Measurements from ENCODE around the gene MYT1. TPM values are rescaled to one million over a fixed set of nuclear protein-coding genes. Genes with fewer than 3 reads are reported as not detected.

Gene MYT1
- total RNA-seq, 1 experiment from 2014 or later = 0.22 TPM

- H3K79me2 ChIP-seq (ENCODE audit: low read length) = no peaks in the 10 kb centered on the region
- no peak overlapping the region for H3K4me3 ChIP-seq (ENCODE audit: low read length)
- H3K9me2 ChIP-seq (replicated peaks; ENCODE audit: low read length) = no peaks in the 10 kb centered on the region
- no peak overlapping the region for H2AFZ ChIP-seq (ENCODE audit: low read length)
- H3K36me3 ChIP-seq (ENCODE audit: low read depth, low read length) = no peaks in the 10 kb centered on the region
- H3K4me1 ChIP-seq (ENCODE audit: insufficient read depth, low read length) = no peaks in the 10 kb centered on the region
- intact Hi-C loops (cut with micrococcal nuclease) = no loop called here
- H3F3A ChIP-seq (ENCODE audit: low read length, unreplicated experiment) = no peaks in the 10 kb centered on the region
- no TSS peak for BruUV-seq (replicated peaks)
- no peak overlapping the region for H3K4me2 ChIP-seq (ENCODE audit: low read length)
- POLR2A ChIA-PET (ENCODE audit: unreplicated experiment) = no interaction called here
- H3K9ac ChIP-seq (ENCODE audit: low read length) = no peak overlapping the region
- no peaks in the 10 kb centered on the region for H3K9me3 ChIP-seq (ENCODE audit: low read length)
- TF ChIP-seq CTCF (conservative IDR thresholded peaks at IDR 0.05; ENCODE audit: low read depth, low read length) (no peak), EZH2phosphoT487 (IDR thresholded peaks at IDR 0.05; ENCODE audit: borderline replicate concordance, low read length) (no peak), EZH2 (IDR thresholded peaks at IDR 0.05; ENCODE audit: low read length, unreplicated experiment) (no peak)
- no peaks in the 10 kb centered on the region for H4K20me1 ChIP-seq (ENCODE audit: low read length)
- no peak for DNase-seq
- H3K27me3 ChIP-seq (ENCODE audit: low read length) = peaks cover 77% of the 10 kb centered on the region
- ATAC-seq = no peak
- CTCF ChIA-PET = no interaction called here
- no peak overlapping the region for H3K27ac ChIP-seq (ENCODE audit: low read length)
Measured at GRCh38 chr20:64246616-64247306, 82.5 kb downstream of the MYT1 start.

- H3K27me3 ChIP-seq (ENCODE audit: low read length) = peaks cover 72% of the 10 kb centered on the region
- no peaks in the 10 kb centered on the region for H3F3A ChIP-seq (ENCODE audit: low read length, unreplicated experiment)
- no peak for DNase-seq
- no peak overlapping the region for H3K9ac ChIP-seq (ENCODE audit: low read length)
- no peak overlapping the region for H3K4me3 ChIP-seq (ENCODE audit: low read length)
- H2AFZ ChIP-seq (ENCODE audit: low read length) = no peak overlapping the region
- H3K4me2 ChIP-seq (ENCODE audit: low read length) = no peak overlapping the region
- H3K79me2 ChIP-seq (ENCODE audit: low read length) = no peaks in the 10 kb centered on the region
- no peaks in the 10 kb centered on the region for H3K9me2 ChIP-seq (replicated peaks; ENCODE audit: low read length)
- BruUV-seq (replicated peaks) = no TSS peak
- H3K27ac ChIP-seq (ENCODE audit: low read length) = no peak overlapping the region
- H4K20me1 ChIP-seq (ENCODE audit: low read length) = no peaks in the 10 kb centered on the region
- no peaks in the 10 kb centered on the region for H3K36me3 ChIP-seq (ENCODE audit: low read depth, low read length)
- ATAC-seq = no peak
- no peaks in the 10 kb centered on the region for H3K9me3 ChIP-seq (ENCODE audit: low read length)
- CTCF ChIA-PET = no interaction called here
- intact Hi-C loops (cut with micrococcal nuclease) = no loop called here
- TF ChIP-seq CTCF (conservative IDR thresholded peaks at IDR 0.05; ENCODE audit: low read depth, low read length) = no peak
- no peak for TF ChIP-seq EZH2 (IDR thresholded peaks at IDR 0.05; ENCODE audit: low read length, unreplicated experiment)
- no peak for TF ChIP-seq EZH2phosphoT487 (IDR thresholded peaks at IDR 0.05; ENCODE audit: borderline replicate concordance, low read length)
- POLR2A ChIA-PET (ENCODE audit: unreplicated experiment) = no interaction called here
- no peaks in the 10 kb centered on the region for H3K4me1 ChIP-seq (ENCODE audit: insufficient read depth, low read length)
Measured at GRCh38 chr20:64247307-64247618, 83.0 kb downstream of the MYT1 start.

GRCh38 chr20:64247970-64248841 is 84.0 kb downstream of the MYT1 start:
- POLR2A ChIA-PET (ENCODE audit: unreplicated experiment) = no interaction called here
- no peaks in the 10 kb centered on the region for H3K79me2 ChIP-seq (ENCODE audit: low read length)
- H3F3A ChIP-seq (ENCODE audit: low read length, unreplicated experiment) = no peaks in the 10 kb centered on the region
- intact Hi-C loops (cut with micrococcal nuclease) = no loop called here
- CTCF ChIA-PET = no interaction called here
- no peak overlapping the region for H3K27ac ChIP-seq (ENCODE audit: low read length)
- no peak overlapping the region for H3K4me2 ChIP-seq (ENCODE audit: low read length)
- H4K20me1 ChIP-seq (ENCODE audit: low read length) = no peaks in the 10 kb centered on the region
- DNase-seq (no peak), ATAC-seq (no peak)
- no peaks in the 10 kb centered on the region for H3K36me3 ChIP-seq (ENCODE audit: low read depth, low read length)
- H3K4me3 ChIP-seq (ENCODE audit: low read length) = no peak overlapping the region
- BruUV-seq (replicated peaks) = no TSS peak
- H3K9ac ChIP-seq (ENCODE audit: low read length) = no peak overlapping the region
- no peaks in the 10 kb centered on the region for H3K9me2 ChIP-seq (replicated peaks; ENCODE audit: low read length)
- TF ChIP-seq EZH2 (IDR thresholded peaks at IDR 0.05; ENCODE audit: low read length, unreplicated experiment) (no peak), EZH2phosphoT487 (IDR thresholded peaks at IDR 0.05; ENCODE audit: borderline replicate concordance, low read length) (no peak), CTCF (conservative IDR thresholded peaks at IDR 0.05; ENCODE audit: low read depth, low read length) (no peak)
- no peak overlapping the region for H2AFZ ChIP-seq (ENCODE audit: low read length)
- peaks cover 63% of the 10 kb centered on the region for H3K27me3 ChIP-seq (ENCODE audit: low read length)
- no peaks in the 10 kb centered on the region for H3K9me3 ChIP-seq (ENCODE audit: low read length)
- no peaks in the 10 kb centered on the region for H3K4me1 ChIP-seq (ENCODE audit: insufficient read depth, low read length)

Data from PC-3 (cell line).